H1 (cell line): ENCODE measurements around the gene KCNIP3.

Source experiments
- BRCA1 ChIP-seq: IDR thresholded peaks from 2 replicates; pipeline ENCODE4 v1.6.1; 2012; ENCODE audit warnings: low read depth, low read length, improper control_type of control experiment
- CTCF ChIP-seq, 3 experiments: IDR thresholded peaks; 1 replicate in 2 of 3; 2 replicates in 1 of 3; pipeline versions ENCODE4 v1.5.1 to v1.6.1; 2011; ENCODE audit warnings: low read length in 3 of 3, mild to moderate bottlenecking in 3 of 3, inconsistent platforms in 2 of 3, low read depth in 1 of 3, moderate library complexity in 1 of 3; ENCODE audit not compliant: insufficient read depth in 1 of 3; ENCODE audit errors: control extremely low read depth in 1 of 3
- EP300 ChIP-seq, 2 experiments: IDR thresholded peaks; 1 replicate in 1 of 2; 2 replicates in 1 of 2; pipeline ENCODE4 v1.6.1; 2011 to 2012; ENCODE audit warnings: low read depth in 2 of 2, low read length in 2 of 2, mild to moderate bottlenecking in 2 of 2, borderline replicate concordance in 1 of 2, inconsistent platforms in 1 of 2, moderate library complexity in 1 of 2
- HDAC6 ChIP-seq: IDR thresholded peaks from one replicate; pipeline ENCODE4 v1.7.1; 2012; ENCODE audit warnings: low read depth, mild to moderate bottlenecking, inconsistent platforms, low read length, moderate library complexity
- POU5F1 ChIP-seq: IDR thresholded peaks from 2 replicates; pipeline ENCODE4 v1.6.1; 2011; ENCODE audit warnings: low read depth, mild to moderate bottlenecking, low read length, moderate library complexity
- RFX5 ChIP-seq: IDR thresholded peaks from 2 replicates; pipeline ENCODE4 v1.6.1; 2011; ENCODE audit warnings: low read depth, low read length, improper control_type of control experiment, borderline replicate concordance
- RNF2 ChIP-seq: fragments of 200-900, 300-1000 bp; sonication (generic); IDR thresholded peaks from 2 replicates; pipeline ENCODE4 v1.7.1; 2016; ENCODE audit warnings: borderline replicate concordance, low read depth, mild to moderate bottlenecking, antibody characterized with exemption, low read length; ENCODE audit not compliant: poor library complexity, severe bottlenecking; ENCODE audit errors: missing control alignments
- TF ChIP-seq, protein P1 (sequence below): IDR thresholded peaks from 2 replicates; pipeline ENCODE4 v1.6.1; 2012; ENCODE audit warnings: inconsistent platforms
- TF ChIP-seq, protein P2 (sequence below): fragments of 300-600 bp; sonication (generic); IDR thresholded peaks from 2 replicates; pipeline ENCODE4 v1.7.1; 2012; ENCODE audit warnings: low read length, moderate library complexity, mild to moderate bottlenecking, inconsistent platforms; ENCODE audit not compliant: insufficient replicate concordance

DNA sequence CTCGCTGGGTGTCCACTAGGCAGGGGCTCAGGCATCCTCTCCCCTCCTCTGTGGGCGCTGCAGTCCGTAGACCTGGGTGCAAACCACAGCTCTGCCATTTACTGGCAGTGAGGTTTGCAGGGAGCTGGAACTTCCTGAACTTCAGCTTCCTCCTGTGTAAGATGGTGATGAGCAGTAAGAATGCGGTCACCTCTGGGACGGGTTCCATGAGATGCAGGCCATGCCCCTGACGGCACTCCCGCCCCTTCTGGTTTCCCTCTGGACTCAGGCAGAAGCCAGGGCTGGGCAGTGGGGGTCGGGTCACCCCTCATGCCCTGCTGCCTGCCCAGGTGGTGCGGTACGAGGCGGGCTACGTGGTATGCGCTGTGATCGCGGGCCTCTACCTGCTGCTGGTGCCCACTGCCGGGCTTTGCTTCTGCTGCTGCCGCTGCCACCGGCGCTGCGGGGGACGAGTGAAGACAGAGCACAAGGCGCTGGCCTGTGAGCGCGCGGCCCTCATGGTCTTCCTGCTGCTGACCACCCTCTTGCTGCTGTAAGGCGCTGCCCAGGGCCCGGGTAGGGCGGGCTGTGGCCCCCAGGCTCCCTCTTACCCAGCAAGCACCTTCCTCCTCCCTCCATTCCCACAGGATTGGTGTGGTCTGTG is 21.4 kb upstream of the KCNIP3 start:
- TF ChIP-seq, protein P1, sequence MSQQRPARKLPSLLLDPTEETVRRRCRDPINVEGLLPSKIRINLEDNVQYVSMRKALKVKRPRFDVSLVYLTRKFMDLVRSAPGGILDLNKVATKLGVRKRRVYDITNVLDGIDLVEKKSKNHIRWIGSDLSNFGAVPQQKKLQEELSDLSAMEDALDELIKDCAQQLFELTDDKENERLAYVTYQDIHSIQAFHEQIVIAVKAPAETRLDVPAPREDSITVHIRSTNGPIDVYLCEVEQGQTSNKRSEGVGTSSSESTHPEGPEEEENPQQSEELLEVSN = no peak
- no peak for TF ChIP-seq HDAC6
- no peak for TF ChIP-seq RFX5
- no peak for TF ChIP-seq BRCA1
- TF ChIP-seq CTCF (IDR thresholded peaks at IDR 0.05; ENCODE audit: control extremely low read depth in 1 of 3, insufficient read depth in 1 of 3, low read depth in 1 of 3, low read length in 3 of 3) = no peak
- TF ChIP-seq, protein P2, sequence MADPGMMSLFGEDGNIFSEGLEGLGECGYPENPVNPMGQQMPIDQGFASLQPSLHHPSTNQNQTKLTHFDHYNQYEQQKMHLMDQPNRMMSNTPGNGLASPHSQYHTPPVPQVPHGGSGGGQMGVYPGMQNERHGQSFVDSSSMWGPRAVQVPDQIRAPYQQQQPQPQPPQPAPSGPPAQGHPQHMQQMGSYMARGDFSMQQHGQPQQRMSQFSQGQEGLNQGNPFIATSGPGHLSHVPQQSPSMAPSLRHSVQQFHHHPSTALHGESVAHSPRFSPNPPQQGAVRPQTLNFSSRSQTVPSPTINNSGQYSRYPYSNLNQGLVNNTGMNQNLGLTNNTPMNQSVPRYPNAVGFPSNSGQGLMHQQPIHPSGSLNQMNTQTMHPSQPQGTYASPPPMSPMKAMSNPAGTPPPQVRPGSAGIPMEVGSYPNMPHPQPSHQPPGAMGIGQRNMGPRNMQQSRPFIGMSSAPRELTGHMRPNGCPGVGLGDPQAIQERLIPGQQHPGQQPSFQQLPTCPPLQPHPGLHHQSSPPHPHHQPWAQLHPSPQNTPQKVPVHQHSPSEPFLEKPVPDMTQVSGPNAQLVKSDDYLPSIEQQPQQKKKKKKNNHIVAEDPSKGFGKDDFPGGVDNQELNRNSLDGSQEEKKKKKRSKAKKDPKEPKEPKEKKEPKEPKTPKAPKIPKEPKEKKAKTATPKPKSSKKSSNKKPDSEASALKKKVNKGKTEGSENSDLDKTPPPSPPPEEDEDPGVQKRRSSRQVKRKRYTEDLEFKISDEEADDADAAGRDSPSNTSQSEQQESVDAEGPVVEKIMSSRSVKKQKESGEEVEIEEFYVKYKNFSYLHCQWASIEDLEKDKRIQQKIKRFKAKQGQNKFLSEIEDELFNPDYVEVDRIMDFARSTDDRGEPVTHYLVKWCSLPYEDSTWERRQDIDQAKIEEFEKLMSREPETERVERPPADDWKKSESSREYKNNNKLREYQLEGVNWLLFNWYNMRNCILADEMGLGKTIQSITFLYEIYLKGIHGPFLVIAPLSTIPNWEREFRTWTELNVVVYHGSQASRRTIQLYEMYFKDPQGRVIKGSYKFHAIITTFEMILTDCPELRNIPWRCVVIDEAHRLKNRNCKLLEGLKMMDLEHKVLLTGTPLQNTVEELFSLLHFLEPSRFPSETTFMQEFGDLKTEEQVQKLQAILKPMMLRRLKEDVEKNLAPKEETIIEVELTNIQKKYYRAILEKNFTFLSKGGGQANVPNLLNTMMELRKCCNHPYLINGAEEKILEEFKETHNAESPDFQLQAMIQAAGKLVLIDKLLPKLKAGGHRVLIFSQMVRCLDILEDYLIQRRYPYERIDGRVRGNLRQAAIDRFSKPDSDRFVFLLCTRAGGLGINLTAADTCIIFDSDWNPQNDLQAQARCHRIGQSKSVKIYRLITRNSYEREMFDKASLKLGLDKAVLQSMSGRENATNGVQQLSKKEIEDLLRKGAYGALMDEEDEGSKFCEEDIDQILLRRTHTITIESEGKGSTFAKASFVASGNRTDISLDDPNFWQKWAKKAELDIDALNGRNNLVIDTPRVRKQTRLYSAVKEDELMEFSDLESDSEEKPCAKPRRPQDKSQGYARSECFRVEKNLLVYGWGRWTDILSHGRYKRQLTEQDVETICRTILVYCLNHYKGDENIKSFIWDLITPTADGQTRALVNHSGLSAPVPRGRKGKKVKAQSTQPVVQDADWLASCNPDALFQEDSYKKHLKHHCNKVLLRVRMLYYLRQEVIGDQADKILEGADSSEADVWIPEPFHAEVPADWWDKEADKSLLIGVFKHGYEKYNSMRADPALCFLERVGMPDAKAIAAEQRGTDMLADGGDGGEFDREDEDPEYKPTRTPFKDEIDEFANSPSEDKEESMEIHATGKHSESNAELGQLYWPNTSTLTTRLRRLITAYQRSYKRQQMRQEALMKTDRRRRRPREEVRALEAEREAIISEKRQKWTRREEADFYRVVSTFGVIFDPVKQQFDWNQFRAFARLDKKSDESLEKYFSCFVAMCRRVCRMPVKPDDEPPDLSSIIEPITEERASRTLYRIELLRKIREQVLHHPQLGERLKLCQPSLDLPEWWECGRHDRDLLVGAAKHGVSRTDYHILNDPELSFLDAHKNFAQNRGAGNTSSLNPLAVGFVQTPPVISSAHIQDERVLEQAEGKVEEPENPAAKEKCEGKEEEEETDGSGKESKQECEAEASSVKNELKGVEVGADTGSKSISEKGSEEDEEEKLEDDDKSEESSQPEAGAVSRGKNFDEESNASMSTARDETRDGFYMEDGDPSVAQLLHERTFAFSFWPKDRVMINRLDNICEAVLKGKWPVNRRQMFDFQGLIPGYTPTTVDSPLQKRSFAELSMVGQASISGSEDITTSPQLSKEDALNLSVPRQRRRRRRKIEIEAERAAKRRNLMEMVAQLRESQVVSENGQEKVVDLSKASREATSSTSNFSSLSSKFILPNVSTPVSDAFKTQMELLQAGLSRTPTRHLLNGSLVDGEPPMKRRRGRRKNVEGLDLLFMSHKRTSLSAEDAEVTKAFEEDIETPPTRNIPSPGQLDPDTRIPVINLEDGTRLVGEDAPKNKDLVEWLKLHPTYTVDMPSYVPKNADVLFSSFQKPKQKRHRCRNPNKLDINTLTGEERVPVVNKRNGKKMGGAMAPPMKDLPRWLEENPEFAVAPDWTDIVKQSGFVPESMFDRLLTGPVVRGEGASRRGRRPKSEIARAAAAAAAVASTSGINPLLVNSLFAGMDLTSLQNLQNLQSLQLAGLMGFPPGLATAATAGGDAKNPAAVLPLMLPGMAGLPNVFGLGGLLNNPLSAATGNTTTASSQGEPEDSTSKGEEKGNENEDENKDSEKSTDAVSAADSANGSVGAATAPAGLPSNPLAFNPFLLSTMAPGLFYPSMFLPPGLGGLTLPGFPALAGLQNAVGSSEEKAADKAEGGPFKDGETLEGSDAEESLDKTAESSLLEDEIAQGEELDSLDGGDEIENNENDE = no peak
- TF ChIP-seq RNF2 = no peak
- no peak for TF ChIP-seq EP300 (IDR thresholded peaks at IDR 0.05; ENCODE audit: borderline replicate concordance in 1 of 2, low read depth in 2 of 2, low read length in 2 of 2)
- no peak for TF ChIP-seq POU5F1
